ENCODE measurements around the gene LILRB4.
"Not testable (repeated sequence)": the region's sequence is repeated elsewhere in the genome, so short reads cannot be mapped to it uniquely, and the experiment has no call there.

The LILRB4 gene

GRCh38 chr19:54662730-54663129 is at the start of gene LILRB4:
TSS of gene LILRB4 (plus strand) at chr19:54662985. CDS start at chr19:54663034, 49 bp downstream.
- DNase-seq (ENCODE audit: low read depth, low spot score), result no peak

GRCh38 chr19:54614726-54615125 is 48.1 kb upstream of the LILRB4 start:
- no peak for DNase-seq (ENCODE audit: low read depth, low spot score)

GRCh38 chr19:54616057-54616456 is 46.7 kb upstream of the LILRB4 start:
- no peak for DNase-seq (ENCODE audit: low read depth, low spot score)

GRCh38 chr19:54616821-54617560 is 45.8 kb upstream of the LILRB4 start:
- DNase-seq (ENCODE audit: low read depth, low spot score), result no peak

- DNase-seq (ENCODE audit: low read depth, low spot score), result no peak
Observed at GRCh38 chr19:54620464-54620863, 42.3 kb upstream of the LILRB4 start.

GRCh38 chr19:54622431-54622830 is 40.4 kb upstream of the LILRB4 start:
- DNase-seq (ENCODE audit: low read depth, low spot score), result no peak

GRCh38 chr19:54624234-54624633 is 38.6 kb upstream of the LILRB4 start:
- DNase-seq (ENCODE audit: low read depth, low spot score), result not testable (repeated sequence)

- DNase-seq (ENCODE audit: low read depth, low spot score), result not testable (repeated sequence)
Observed at GRCh38 chr19:54624934-54625730, 37.7 kb upstream of the LILRB4 start.

- DNase-seq (ENCODE audit: low read depth, low spot score), result no peak
Observed at GRCh38 chr19:54626757-54627156, 36.0 kb upstream of the LILRB4 start.

- not testable (repeated sequence) for DNase-seq (ENCODE audit: low read depth, low spot score)
Observed at GRCh38 chr19:54627912-54628311, 34.9 kb upstream of the LILRB4 start.

- DNase-seq (ENCODE audit: low read depth, low spot score), result not testable (repeated sequence)
Observed at GRCh38 chr19:54630262-54630661, 32.5 kb upstream of the LILRB4 start, which contains the start of gene LILRB1. TSS of gene LILRB1 (plus strand) at chr19:54630484. CDS start at chr19:54631074, 590 bp downstream.

- DNase-seq (ENCODE audit: low read depth, low spot score), result no peak
Observed at GRCh38 chr19:54630782-54631181, 32.0 kb upstream of the LILRB4 start.

- not testable (repeated sequence) for DNase-seq (ENCODE audit: low read depth, low spot score)
Observed at GRCh38 chr19:54631489-54632337, 31.1 kb upstream of the LILRB4 start.

GRCh38 chr19:54632517-54632916 is 30.3 kb upstream of the LILRB4 start:
- not testable (repeated sequence) for DNase-seq (ENCODE audit: low read depth, low spot score)

GRCh38 chr19:54633401-54633800 is 29.4 kb upstream of the LILRB4 start:
- no peak for DNase-seq (ENCODE audit: low read depth, low spot score)

- not testable (repeated sequence) for DNase-seq (ENCODE audit: low read depth, low spot score)
Observed at GRCh38 chr19:54636081-54636480, 26.7 kb upstream of the LILRB4 start.

GRCh38 chr19:54638683-54639082 is 24.1 kb upstream of the LILRB4 start:
- DNase-seq (ENCODE audit: low read depth, low spot score), result no peak

GRCh38 chr19:54642953-54643352 is 19.8 kb upstream of the LILRB4 start:
- DNase-seq (ENCODE audit: low read depth, low spot score), result not testable (repeated sequence)

GRCh38 chr19:54643583-54643982 is 19.2 kb upstream of the LILRB4 start:
- not testable (repeated sequence) for DNase-seq (ENCODE audit: low read depth, low spot score)

GRCh38 chr19:54644056-54644455 is 18.7 kb upstream of the LILRB4 start:
- no peak for DNase-seq (ENCODE audit: low read depth, low spot score)

GRCh38 chr19:54646331-54646841 is 16.4 kb upstream of the LILRB4 start:
- DNase-seq (ENCODE audit: low read depth, low spot score), result no peak

Data from brain pericyte (primary cell).